ENCODE data around the gene SRM. TPM values are rescaled to one million over a fixed set of nuclear protein-coding genes. Genes with fewer than 3 reads are reported as not detected.

The SRM gene
- total and polyA plus RNA-seq, 2 of the 4 experiments (the other 2 are of a cell fraction) = 23.1 to 160 TPM

- Histone ChIP-seq H2BK5ac (ENCODE audit: low read depth, low read length, poor library complexity, severe bottlenecking) (no peak overlapping the region), H3K36me3 (ENCODE audit: control insufficient read depth, insufficient read depth, low read length) (peaks cover 32% of the 10 kb centered on the region), H3K23ac (ENCODE audit: low read depth, low read length) (no peak overlapping the region), H2AFZ (replicated peaks; ENCODE audit: low read length, poor library complexity) (no peak overlapping the region), H2BK15ac (ENCODE audit: low read depth, low read length) (no peak overlapping the region), H3K56ac (ENCODE audit: extremely low read depth, insufficient read depth, low read length) (no peak overlapping the region), H3K9me1 (ENCODE audit: insufficient read depth, low read length) (peaks cover 6% of the 10 kb centered on the region; the same call in 1 of the 2 replicates), H2AK5ac (ENCODE audit: low read depth, low read length) (no peak overlapping the region), H2AK9ac (replicated peaks; ENCODE audit: low read depth, low read length, poor library complexity) (no peak overlapping the region), H4K5ac (ENCODE audit: low read depth, low read length) (no peak overlapping the region), H3K27me3 (ENCODE audit: control insufficient read depth, insufficient read depth, low read length) (no peaks in the 10 kb centered on the region), H3K79me1 (ENCODE audit: low read depth in 1 of 2, low read length in 2 of 2) (peaks cover 28 to 36% of the 10 kb centered on the region in 2 experiments), H4K8ac (ENCODE audit: low read depth in 2 of 2, low read length in 2 of 2) (no peak overlapping the region), H4K20me1 (ENCODE audit: insufficient read depth, low read length) (no peaks in the 10 kb centered on the region), H3K27ac (ENCODE audit: insufficient read depth, low read length) (no peak overlapping the region), H3K9ac (ENCODE audit: low read depth, low read length) (no peak overlapping the region), H3K9me3 (ENCODE audit: control insufficient read depth, insufficient read depth, low read length) (no peaks in the 10 kb centered on the region), H4K91ac (ENCODE audit: insufficient read depth, low read depth, low read length) (no peak overlapping the region), H3K14ac (replicated peaks; ENCODE audit: low read depth, low read length) (no peak overlapping the region), H2BK120ac (ENCODE audit: low read depth, low read length) (no peak overlapping the region), H3K4me2 (ENCODE audit: low read depth, low read length) (no peak overlapping the region), H2BK20ac (ENCODE audit: low read depth, low read length) (no peak overlapping the region), H3K4me1 (ENCODE audit: control insufficient read depth, insufficient read depth, low read length) (peaks cover 8% of the 10 kb centered on the region), H3K4ac (ENCODE audit: low read depth, low read length) (no peak overlapping the region), H3K18ac (ENCODE audit: low read depth, low read length) (no peak overlapping the region), H3K4me3 (ENCODE audit: insufficient read depth, low read depth, low read length) (no peak overlapping the region)
- WGBS, 2 experiments (ENCODE audit: extremely low coverage in 2 of 2, insufficient read length in 1 of 2) = 100% methylated on average over 1 of the region's 3 CpGs; no CpG with 5 or more reads in 1 of the 2 experiments
- no peak for DNase-seq
- TF ChIP-seq POLR2A (IDR thresholded peaks at IDR 0.05; ENCODE audit: low read depth, low read length) (no peak), SMC3 (IDR thresholded peaks at IDR 0.05; ENCODE audit: low read depth, low read length) (no peak), MAZ (IDR thresholded peaks at IDR 0.05; ENCODE audit: borderline replicate concordance, low read depth, low read length) (no peak)
- intact Hi-C loops (cut with micrococcal nuclease) (no loop called here), dilution Hi-C loops (cut with HindIII; ENCODE audit: low sequenced_read_pairs, unreplicated experiment) (no loop called here), in situ Hi-C loops (cut with MboI; ENCODE audit: low sequenced_read_pairs) (no loop called here)
- ChIA-PET POLR2A (ENCODE audit: unreplicated experiment) (no interaction called here), CTCF (no interaction called here)
- no peak for ATAC-seq (ENCODE audit: low read depth)
- no TSS peak for BruUV-seq (replicated peaks)
Measured at GRCh38 chr1:11062965-11063401, 3.2 kb upstream of the SRM start.

Measured in IMR-90 (cell line).